Measurements from ENCODE around the gene TSPAN14. TPM values are rescaled to one million over a fixed set of nuclear protein-coding genes. Genes with fewer than 3 reads are reported as not detected.

Gene TSPAN14
- total and polyA plus RNA-seq, 2 of the 8 experiments (the other 6 are each of a cell fraction or from before 2014, with no cell fraction given): 47.4 to 57.8 TPM

DNA sequence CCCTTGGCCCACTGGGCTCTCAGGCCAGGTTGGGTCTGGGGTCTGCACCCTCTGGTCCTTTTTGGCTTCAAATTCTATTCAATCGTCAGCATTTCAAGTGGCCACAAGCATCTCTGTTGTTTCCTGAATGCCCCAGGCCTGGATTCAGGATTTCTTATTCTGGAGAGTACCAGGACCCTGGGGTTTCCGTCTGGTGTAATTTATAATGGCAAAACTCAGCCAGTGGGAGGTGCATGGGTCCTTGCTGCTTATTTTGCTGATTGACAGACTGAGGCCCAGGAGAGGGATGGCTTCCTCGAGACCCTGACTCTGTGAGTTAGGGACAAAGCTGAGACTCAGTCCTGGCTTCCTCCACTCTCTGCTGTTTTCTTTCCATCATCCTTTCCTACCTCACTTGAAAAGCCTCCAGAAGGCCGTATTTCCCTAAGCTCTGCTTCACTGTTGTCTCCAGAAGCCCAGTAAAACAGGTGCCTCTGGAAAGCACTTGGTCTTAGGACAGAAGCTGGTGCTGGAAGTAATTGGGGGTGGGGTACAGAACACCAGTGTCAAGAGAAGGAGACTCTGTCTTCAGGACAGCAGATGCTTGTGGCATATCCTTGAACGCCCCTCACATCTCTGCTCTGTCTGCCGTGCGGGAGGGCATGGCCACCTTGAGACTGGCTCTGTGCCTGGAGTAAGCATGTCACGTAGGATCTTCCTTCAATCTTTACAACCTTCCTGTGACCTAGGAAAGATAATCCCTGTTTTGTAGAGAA is 44.1 kb downstream of the TSPAN14 start:
- Histone ChIP-seq H3K23me2 (ENCODE audit: low read depth, low read length) (no peaks in the 10 kb centered on the region; the same call in 1 of the 2 replicates), H3K27me3 (replicated peaks in 1 of 4; ENCODE audit: control insufficient read depth in 3 of 4, extremely low read depth in 1 of 4, insufficient read depth in 3 of 4, low read length in 3 of 4) (no peaks in the 10 kb centered on the region), H3K4me1 (replicated peaks in 1 of 4; ENCODE audit: control insufficient read depth in 3 of 4, insufficient read depth in 4 of 4, low read length in 3 of 4) (peaks cover 3 to 22% (median 10%) of the 10 kb centered on the region in 4 experiments; a peak in 6 of 7 replicates), H4K91ac (replicated peaks; ENCODE audit: insufficient read length, low read length) (no peak overlapping the region), H3K14ac (ENCODE audit: insufficient read length) (no peak overlapping the region), H3K18ac (ENCODE audit: extremely low read depth, low read length) (peak overlapping the region; percentile 13; the same call in 1 of the 2 replicates), H2BK20ac (ENCODE audit: low read length) (no peak overlapping the region), H2BK120ac (replicated peaks; ENCODE audit: low read depth, low read length) (no peak overlapping the region), H2AK5ac (ENCODE audit: low read depth, low read length) (no peak overlapping the region), H2BK12ac (ENCODE audit: low read depth, low read length) (no peak overlapping the region), H3K4me3 (ENCODE audit: extremely low read depth in 1 of 4, insufficient read depth in 2 of 4, low read depth in 3 of 4, low read length in 4 of 4) (no peak overlapping the region), H3K79me2 (ENCODE audit: control insufficient read depth in 1 of 2, insufficient read depth in 2 of 2, low read length in 2 of 2) (peaks cover 4 to 83% of the 10 kb centered on the region in 2 experiments; a peak in 3 of 4 replicates), H3K4ac (replicated peaks; ENCODE audit: insufficient read length, low read depth, low read length) (no peak overlapping the region), H3K4me2 (ENCODE audit: insufficient read depth in 1 of 2, low read depth in 2 of 2, low read length in 2 of 2) (no peak overlapping the region), H3K23ac (ENCODE audit: insufficient read length) (no peak overlapping the region), H3K79me1 (ENCODE audit: low read depth, low read length) (peaks cover 16% of the 10 kb centered on the region), H4K5ac (ENCODE audit: insufficient read length, low read depth, low read length) (no peak overlapping the region), H3K36me3 (ENCODE audit: control insufficient read depth in 2 of 4, insufficient read depth in 4 of 4, low read length in 3 of 4) (no peaks in the 10 kb centered on the region), H3K9me3 (ENCODE audit: insufficient read depth in 2 of 2, low read depth in 1 of 2, low read length in 1 of 2) (no peaks in the 10 kb centered on the region), H2BK5ac (ENCODE audit: low read depth, low read length) (0 out of 2 replicates have a peak overlapping the region, but pooled peaks have one; percentile 35), H2AFZ (ENCODE audit: low read length) (no peak overlapping the region), H4K20me1 (replicated peaks in 1 of 2; ENCODE audit: control insufficient read depth in 1 of 2, insufficient read depth in 2 of 2, low read length in 2 of 2) (peaks cover 13 to 22% of the 10 kb centered on the region in 2 experiments), H4K8ac (ENCODE audit: extremely low read depth, insufficient read depth, low read length) (no peak overlapping the region; the same call in 1 of the 2 replicates), H3K27ac (ENCODE audit: low read depth, low read length) (no peak overlapping the region), H3K9ac (replicated peaks in 1 of 4; ENCODE audit: extremely low read depth in 1 of 4, low read depth in 3 of 4, low read length in 3 of 4) (no peak overlapping the region), H2BK15ac (ENCODE audit: low read length) (no peak overlapping the region), H3K56ac (replicated peaks; ENCODE audit: insufficient read length, low read depth, low read length) (no peak overlapping the region)
- ChIA-PET POLR2A (ENCODE audit: partially characterized antibody) (interaction anchor here (0.7 kb wide), 1 partner anchor 13 kb away, joined by 3 read pairs; no protein-coding TSS in a partner anchor), CTCF (ENCODE audit: partially characterized antibody) (interaction anchor here (0.9 to 21.9 kb wide), 11 partner anchors 7 to 114 kb away, joined by 3 to 1263 read pairs (median 4); partner anchors contain the start of gene TSPAN14)
- FAIRE-seq (no peak), DNase-seq (ENCODE audit: low read depth in 1 of 2, low spot score in 2 of 2) (no peak)
- TF ChIP-seq YY1 (IDR thresholded peaks at IDR 0.05; ENCODE audit: low read depth, low read length) (no peak), CHD2 (IDR thresholded peaks at IDR 0.05; ENCODE audit: low read length) (no peak), HDAC6 (IDR thresholded peaks at IDR 0.05; ENCODE audit: low read depth, low read length) (no peak), SP2 (IDR thresholded peaks at IDR 0.05; ENCODE audit: low read length) (no peak), TAF1 (IDR thresholded peaks at IDR 0.05; ENCODE audit: low read depth, low read length) (no peak)
- WGBS, 2 experiments (ENCODE audit: extremely low coverage in 1 of 2, insufficient coverage in 1 of 2, insufficient read length in 1 of 2, insufficient replicate concordance in 2 of 2, low coverage in 1 of 2, low lambda C conversion rate in 2 of 2, missing lambda C conversion rate in 1 of 2): 90% methylated on average over 8 of the region's 8 CpGs; no CpG with 5 or more reads in 1 of the 2 experiments
